Effector memory CD4-positive, alpha-beta T cell (primary cell): ENCODE results near the gene KDELR1.
"Not testable (repeated sequence)": the region's sequence is repeated elsewhere in the genome, so short reads cannot be mapped to it uniquely, and the experiment has no call there.

Experiments used
- DNase-seq, 3 donors: peaks; one replicate each; pipeline ENCODE4 v3.0.0-alpha.2; 2020
- H3K27ac ChIP-seq: 2 replicates; pipeline ENCODE4 v1.7.0; 2013; ENCODE audit warnings: mild to moderate bottlenecking, low read length, moderate library complexity; ENCODE audit not compliant: insufficient read depth, poor library complexity, severe bottlenecking
- H3K27me3 ChIP-seq: replicated peaks from 2 replicates; pipeline ENCODE4 v1.7.0; 2013; ENCODE audit warnings: mild to moderate bottlenecking, low read length; ENCODE audit not compliant: insufficient read depth, control insufficient read depth, poor library complexity, severe bottlenecking
- H3K36me3 ChIP-seq: 2 replicates; pipeline ENCODE4 v1.7.0; 2013; ENCODE audit warnings: mild to moderate bottlenecking, low read length, moderate library complexity; ENCODE audit not compliant: control insufficient read depth, insufficient read depth
- H3K4me1 ChIP-seq: 2 replicates; pipeline ENCODE4 v1.7.0; 2013; ENCODE audit warnings: low read length, mild to moderate bottlenecking; ENCODE audit not compliant: control insufficient read depth, insufficient read depth, poor library complexity, severe bottlenecking
- H3K4me3 ChIP-seq: 2 replicates; pipeline ENCODE4 v1.7.0; 2013; ENCODE audit warnings: low read length, low read depth, mild to moderate bottlenecking; ENCODE audit not compliant: insufficient read depth, poor library complexity, severe bottlenecking
- H3K9me3 ChIP-seq: 2 replicates; pipeline ENCODE4 v1.7.0; 2013; ENCODE audit warnings: mild to moderate bottlenecking, low read length, moderate library complexity; ENCODE audit not compliant: control insufficient read depth

Gene KDELR1

DNA sequence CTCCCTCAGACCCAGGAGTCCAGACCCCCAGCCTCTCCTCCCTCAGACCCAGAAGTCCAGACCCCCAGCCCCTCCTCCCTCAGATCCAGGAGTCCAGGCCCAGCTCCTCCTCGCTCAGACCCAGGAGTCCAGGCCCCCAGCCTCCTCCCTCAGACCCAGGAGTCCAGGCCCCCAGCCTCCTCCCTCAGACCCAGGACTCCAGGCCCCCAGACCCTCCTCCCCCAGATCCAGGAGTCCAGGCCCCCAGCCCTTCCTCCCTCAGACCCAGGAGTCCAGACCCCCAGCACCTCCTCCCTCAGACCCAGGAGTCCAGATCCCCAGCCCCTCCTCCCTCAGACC is 624 bp upstream of the KDELR1 start:
- Histone ChIP-seq H3K27me3 (peaks cover 29% of the 10 kb centered on the region), H3K36me3 (peaks cover 12% of the 10 kb centered on the region), H3K27ac (peak overlapping the region; percentile 92), H3K4me1 (peaks cover 34% of the 10 kb centered on the region), H3K4me3 (peak overlapping the region; percentile 81)
- not testable (repeated sequence) for H3K9me3 ChIP-seq, DNase-seq

DNA sequence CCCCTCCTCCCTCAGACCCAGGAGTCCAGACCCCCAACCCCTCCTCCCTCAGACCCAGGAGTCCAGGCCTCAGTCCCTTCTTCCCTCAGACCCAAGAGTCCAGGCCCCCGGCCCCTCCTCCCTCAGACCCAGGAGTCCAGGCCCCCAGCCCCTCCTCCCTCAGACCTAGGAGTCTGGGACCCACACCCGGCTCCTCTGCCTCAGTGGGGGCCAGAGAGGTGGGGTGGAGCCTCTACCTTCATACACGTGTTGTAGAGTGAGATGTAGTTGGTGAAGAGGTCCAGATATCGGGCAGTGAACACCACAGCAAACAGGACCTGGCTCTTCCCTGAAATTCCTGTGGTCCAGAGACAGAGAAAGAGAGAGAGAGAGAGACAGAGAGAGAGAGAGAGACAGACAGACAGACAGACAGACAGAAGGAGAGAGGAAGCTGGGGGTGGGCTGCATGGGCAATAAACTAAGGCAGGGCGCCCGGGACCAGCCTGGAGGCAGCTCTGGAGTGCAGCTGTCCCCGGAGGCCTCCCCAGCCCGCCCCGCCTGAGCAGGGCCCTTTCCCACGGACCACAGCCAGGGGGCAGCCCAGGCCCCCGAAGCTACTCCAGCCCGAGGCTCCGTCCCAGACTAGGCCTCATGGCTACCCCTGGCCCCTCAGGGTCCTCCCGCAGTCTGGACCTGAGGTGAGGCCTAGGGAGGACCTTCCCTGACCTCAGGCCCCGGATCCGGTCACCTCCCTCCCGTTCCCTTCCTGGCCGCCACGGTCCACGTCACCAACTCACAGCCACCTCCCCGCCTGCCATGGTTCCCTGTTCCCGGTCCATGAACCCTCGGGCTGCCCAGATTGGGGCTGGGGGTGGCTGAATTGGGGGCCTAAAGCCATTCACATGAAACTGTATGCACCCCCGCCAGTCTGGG is 907 bp downstream of the KDELR1 start:
- Histone ChIP-seq H3K27ac (peak overlapping the region; percentile 92), H3K9me3 (no peaks in the 10 kb centered on the region), H3K4me1 (peaks cover 28% of the 10 kb centered on the region), H3K27me3 (peaks cover 18% of the 10 kb centered on the region), H3K36me3 (peaks cover 17% of the 10 kb centered on the region), H3K4me3 (peak overlapping the region; percentile 81)
- peak in 2 of 3 donors; percentile 33 to 41 for DNase-seq

DNA sequence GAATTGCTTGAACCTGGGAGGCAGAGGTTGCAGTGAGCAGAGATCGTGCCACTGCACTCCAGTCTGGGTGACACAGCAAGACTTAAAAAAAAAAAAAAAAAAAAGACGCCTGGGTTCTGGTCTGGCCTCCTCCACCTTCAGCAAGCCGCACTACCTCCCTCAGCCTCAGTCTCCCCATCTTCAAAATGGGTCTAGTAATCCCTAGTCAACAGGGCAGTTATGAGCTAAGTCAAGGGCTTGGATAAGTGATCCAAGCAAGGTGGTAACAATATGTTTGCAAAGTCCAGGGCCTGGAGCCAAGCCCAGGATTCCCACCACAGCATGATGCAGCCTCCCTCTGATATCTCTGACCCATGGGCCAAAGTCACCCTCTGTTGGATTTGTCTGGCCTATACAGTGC is 4.4 kb downstream of the KDELR1 start:
- Histone ChIP-seq H3K9me3 (no peaks in the 10 kb centered on the region), H3K27me3 (no peaks in the 10 kb centered on the region), H3K36me3 (peaks cover 48% of the 10 kb centered on the region), H3K4me1 (peaks cover 10% of the 10 kb centered on the region), H3K4me3 (no peak overlapping the region), H3K27ac (no peak overlapping the region)
- DNase-seq = no peak

DNA sequence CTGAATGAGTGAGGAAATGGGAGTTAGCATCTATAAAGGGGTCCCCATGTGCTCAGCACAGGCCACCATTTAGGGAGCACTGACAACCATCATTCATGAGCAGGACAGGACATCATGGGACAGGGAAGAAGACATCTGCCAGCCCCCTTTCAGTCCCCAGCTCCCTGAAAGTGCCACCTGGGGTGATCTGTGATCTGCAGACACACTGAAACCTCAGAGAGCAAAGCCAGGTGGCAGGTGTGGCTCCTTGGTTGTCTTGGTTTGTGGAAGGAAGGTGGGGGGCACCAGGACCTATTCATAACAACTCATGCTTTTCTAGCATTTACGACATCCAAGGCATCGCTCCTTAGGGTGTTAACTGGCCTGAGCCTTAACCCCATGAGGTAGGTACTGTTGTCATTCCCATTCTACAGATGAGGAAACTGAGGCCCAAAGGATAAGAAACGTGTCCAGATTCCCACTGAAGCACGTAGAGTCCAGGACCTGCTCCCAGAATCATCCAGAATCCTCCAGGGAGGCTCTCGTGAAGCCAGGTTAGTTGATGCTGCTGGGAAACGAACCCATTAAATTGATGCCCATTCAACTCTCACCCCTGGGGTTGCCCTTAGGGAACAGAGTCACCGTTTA is 5.8 kb downstream of the KDELR1 start:
- Histone ChIP-seq H3K4me1 (peaks cover 5% of the 10 kb centered on the region), H3K4me3 (no peak overlapping the region), H3K27ac (no peak overlapping the region), H3K36me3 (peaks cover 48% of the 10 kb centered on the region), H3K9me3 (no peaks in the 10 kb centered on the region), H3K27me3 (no peaks in the 10 kb centered on the region)
- no peak for DNase-seq

DNA sequence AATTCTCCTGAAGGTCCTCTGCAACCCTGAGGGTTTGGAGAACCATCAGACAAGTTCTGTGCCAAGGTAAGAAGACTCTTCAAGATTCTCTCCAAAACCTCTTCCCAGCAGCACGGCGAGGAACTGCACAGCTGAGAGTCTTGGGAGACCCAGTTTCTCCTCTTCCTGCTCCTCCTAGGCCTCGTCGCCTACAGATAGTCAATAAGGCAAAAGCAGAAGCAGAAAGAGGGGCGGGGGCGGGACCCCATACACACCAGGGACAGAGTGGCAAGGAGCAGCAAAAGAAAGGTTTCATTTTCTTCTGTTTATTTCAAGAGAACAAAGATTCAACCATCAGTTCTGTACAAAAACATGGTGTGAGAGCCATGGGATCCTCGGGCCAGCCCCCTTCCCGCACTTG is 9.1 kb downstream of the KDELR1 start:
- H3K36me3 ChIP-seq = peaks cover 39% of the 10 kb centered on the region
- no peak overlapping the region for H3K27ac ChIP-seq
- H3K4me1 ChIP-seq = no peaks in the 10 kb centered on the region
- no peak overlapping the region for H3K4me3 ChIP-seq
- no peak for DNase-seq
- no peaks in the 10 kb centered on the region for H3K27me3 ChIP-seq
- H3K9me3 ChIP-seq = no peaks in the 10 kb centered on the region

DNA sequence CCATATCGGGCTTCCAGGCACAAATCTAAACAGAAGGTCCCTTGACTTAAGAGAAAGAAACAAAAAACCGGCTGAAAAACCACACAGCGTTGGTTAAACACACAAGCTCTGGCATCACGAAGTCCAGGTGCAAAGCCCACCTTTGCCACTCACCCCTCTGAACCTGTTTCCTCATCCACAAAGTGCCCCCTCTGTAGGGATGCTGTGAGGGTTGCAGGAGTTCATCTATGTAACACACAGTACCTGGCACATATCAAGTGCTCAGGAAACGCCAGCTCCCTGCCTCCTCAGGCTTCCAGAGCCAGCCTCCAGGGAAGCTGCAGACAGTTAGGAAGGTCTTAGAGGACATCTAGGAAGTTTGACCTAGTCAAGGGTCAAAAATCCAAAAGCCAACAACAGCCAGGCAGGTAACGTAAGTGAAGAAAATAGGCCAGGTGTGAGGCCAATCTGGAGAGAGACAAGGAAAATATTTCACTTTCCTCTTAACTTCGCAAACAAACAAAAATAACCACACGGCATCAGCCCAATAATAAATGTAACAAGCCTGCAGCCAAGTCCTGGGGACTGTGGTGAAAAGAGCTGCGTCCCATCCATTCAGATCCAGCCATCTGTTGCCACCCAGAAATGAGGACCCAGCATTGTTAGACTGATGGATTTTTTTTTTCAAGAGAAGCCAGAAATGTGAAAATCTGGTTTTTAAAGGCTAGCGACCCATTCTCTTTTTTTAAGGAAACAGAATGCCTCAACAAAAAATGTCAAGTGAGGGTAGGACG is 10.0 kb downstream of the KDELR1 start:
- no peak for DNase-seq
- Histone ChIP-seq H3K4me3 (no peak overlapping the region), H3K9me3 (no peaks in the 10 kb centered on the region), H3K27ac (no peak overlapping the region), H3K36me3 (peaks cover 35% of the 10 kb centered on the region), H3K27me3 (no peaks in the 10 kb centered on the region), H3K4me1 (no peaks in the 10 kb centered on the region)

DNA sequence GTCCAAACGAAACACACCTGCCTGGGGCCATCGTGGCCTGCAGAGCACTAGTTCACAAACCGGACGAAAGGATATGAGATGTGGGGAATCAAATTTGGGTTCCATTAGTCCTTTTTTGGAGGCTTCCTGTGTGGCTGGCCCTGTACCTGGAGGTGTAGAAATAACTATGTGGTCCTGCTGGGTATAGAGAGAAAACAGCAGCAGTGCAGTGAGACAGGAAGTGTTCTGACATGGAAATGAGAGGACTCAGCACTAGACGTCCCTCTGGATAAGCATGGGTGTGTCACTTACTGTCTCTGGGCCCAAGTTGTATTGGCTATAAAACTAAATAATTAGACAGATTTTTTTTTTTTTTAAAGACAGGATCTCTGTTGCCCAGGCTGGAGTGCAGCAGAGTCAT is 12.3 kb downstream of the KDELR1 start:
- Histone ChIP-seq H3K27ac (no peak overlapping the region), H3K4me3 (no peak overlapping the region), H3K36me3 (peaks cover 20% of the 10 kb centered on the region), H3K9me3 (no peaks in the 10 kb centered on the region), H3K4me1 (no peaks in the 10 kb centered on the region), H3K27me3 (no peaks in the 10 kb centered on the region)
- no peak for DNase-seq

DNA sequence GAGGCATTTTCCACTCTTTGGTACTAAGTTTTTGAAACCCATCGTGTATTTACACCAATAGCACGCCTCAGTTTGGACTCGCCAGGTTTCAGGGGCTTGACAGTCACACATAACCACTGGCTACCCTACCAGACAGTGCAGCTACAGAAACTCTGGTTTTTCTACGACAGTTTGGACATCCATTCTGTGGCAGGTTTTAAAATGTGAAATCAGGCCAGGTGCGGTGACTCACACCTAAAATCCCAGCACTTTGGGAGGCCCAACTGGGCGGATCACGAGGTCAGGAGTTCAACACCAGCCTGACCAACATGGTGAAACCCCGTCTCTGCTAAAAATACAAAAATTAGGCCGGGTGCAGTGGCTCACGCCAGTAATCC is 13.2 kb downstream of the KDELR1 start:
- H3K36me3 ChIP-seq = peaks cover 11% of the 10 kb centered on the region
- H3K9me3 ChIP-seq = no peaks in the 10 kb centered on the region
- DNase-seq = no peak
- no peaks in the 10 kb centered on the region for H3K27me3 ChIP-seq
- H3K4me1 ChIP-seq = no peaks in the 10 kb centered on the region
- no peak overlapping the region for H3K27ac ChIP-seq
- no peak overlapping the region for H3K4me3 ChIP-seq

DNA sequence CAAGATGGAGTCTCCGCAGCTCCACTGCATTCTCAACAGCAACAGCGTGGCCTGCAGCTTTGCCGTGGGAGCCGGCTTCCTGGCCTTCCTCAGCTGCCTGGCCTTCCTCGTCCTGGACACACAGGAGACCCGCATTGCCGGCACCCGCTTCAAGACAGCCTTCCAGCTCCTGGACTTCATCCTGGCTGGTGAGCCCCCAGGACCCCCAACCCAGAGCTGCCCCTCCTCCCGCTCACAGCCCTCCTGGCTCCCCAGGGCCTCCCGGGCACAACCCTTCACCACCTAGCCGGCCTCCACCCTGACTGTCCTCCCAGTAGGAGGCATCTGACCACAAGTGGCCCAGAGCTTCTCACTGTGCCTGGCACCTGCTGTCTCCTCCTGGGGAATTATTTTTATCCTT is 17.8 kb downstream of the KDELR1 start:
- Histone ChIP-seq H3K4me1 (no peaks in the 10 kb centered on the region), H3K36me3 (no peaks in the 10 kb centered on the region), H3K4me3 (no peak overlapping the region), H3K27me3 (no peaks in the 10 kb centered on the region), H3K27ac (no peak overlapping the region), H3K9me3 (no peaks in the 10 kb centered on the region)
- no peak for DNase-seq

DNA sequence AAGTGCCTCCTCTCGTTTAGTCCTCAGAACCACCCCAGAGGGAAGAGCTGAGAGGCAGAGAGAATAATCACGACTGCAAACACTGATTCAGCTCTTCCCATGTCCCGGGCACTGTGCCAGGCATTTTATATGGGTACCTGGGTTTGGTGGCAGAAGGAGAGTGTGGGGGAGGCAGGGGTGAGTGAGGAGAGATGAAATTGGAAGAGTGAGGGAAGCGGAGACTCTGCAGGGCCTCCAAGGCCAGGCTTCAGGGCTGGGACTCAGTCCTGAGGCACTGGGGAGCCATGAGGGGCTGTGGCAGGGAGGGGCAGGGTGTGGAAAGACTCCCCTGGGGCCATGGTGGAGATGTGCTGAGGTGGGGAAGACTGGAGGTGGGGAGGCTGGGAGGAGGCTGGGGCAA is 18.4 kb downstream of the KDELR1 start:
- Histone ChIP-seq H3K9me3 (no peaks in the 10 kb centered on the region), H3K27ac (no peak overlapping the region), H3K4me3 (no peak overlapping the region), H3K27me3 (no peaks in the 10 kb centered on the region), H3K36me3 (no peaks in the 10 kb centered on the region), H3K4me1 (no peaks in the 10 kb centered on the region)
- DNase-seq = no peak
